Left lung (tissue), 14 donors: ENCODE results near the gene SYNGR1. TPM values are rescaled to one million over a fixed set of nuclear protein-coding genes. Genes with fewer than 3 reads are reported as not detected.
A peak's percentile ranks its signal among the peaks of the same experiment; 100 is the strongest.

Experiments used
- ATAC-seq: fragments of 200-7000 bp; cut with Tn5 transposase; one replicate; pipeline ENCODE4 v1.9.1; 2020; ENCODE audit warnings: moderate library complexity
- DNase-seq, 4 donors: peaks; one replicate each; pipeline ENCODE4 v3.0.0-alpha.2; 2013 to 2020
- H3K27ac ChIP-seq, 2 donors: fragments of 200-600 bp; sonication (generic) in 1 of 2; one replicate each; pipeline versions ENCODE4 v1.5.0 to v1.8.0; 2020 to 2021
- H3K27me3 ChIP-seq, 2 donors: fragments of 200-600 bp; sonication (generic) in 1 of 2; one replicate each; pipeline versions ENCODE4 v1.5.0 to v1.8.0; 2020 to 2021
- H3K36me3 ChIP-seq, 2 donors: fragments of 200-600 bp; sonication (generic) in 1 of 2; one replicate each; pipeline versions ENCODE4 v1.5.0 to v1.8.0; 2020 to 2021
- H3K4me1 ChIP-seq, 2 donors: fragments of 200-600 bp; one replicate each; pipeline ENCODE4 v1.8.0; 2021
- H3K4me3 ChIP-seq, 2 donors: fragments of 200-600 bp; sonication (generic) in 1 of 2; one replicate each; pipeline versions ENCODE4 v1.5.0 to v1.8.0; 2020 to 2021; ENCODE audit warnings: mild to moderate bottlenecking in 1 of 2
- H3K9me3 ChIP-seq, 2 donors: fragments of 200-600 bp; sonication (generic) in 1 of 2; one replicate each; pipeline versions ENCODE4 v1.5.0 to v1.8.0; 2020 to 2021
- intact Hi-C, 2 donors: fragments of 100-400 bp; cut with DNase I; formaldehyde crosslinking; loops; one replicate each; pipeline versions ENCODE4 v1.11.2 to v1.14.2; 2022
- long read RNA-seq, 12 donors: library from polyadenylated mRNA in 2 of 12; unstranded in 2 of 12; transcript quantifications; one replicate each; pipeline ENCODE4 v2.0.0 and lab custom pipeline, GENCODE V29; 2019 to 2026
- polyA plus RNA-seq, 6 donors: library from polyadenylated mRNA; unstranded; fragments of 120-200 nt; gene quantifications; one replicate each; pipeline ENCODE4 v1.2.1, GENCODE V29; 2013; ENCODE audit not compliant: insufficient read length in 6 of 6
- total RNA-seq, 2 donors: library from RNA; stranded (reverse); fragmentation: NEBNext Ultra II Directional; extraction: Animal tissue kit (Norgen Biotek cat#: 25700); gene quantifications; one replicate each; pipeline ENCODE4 v1.2.1, GENCODE V29; 2021
- TF ChIP-seq, protein P1 (sequence below), 2 donors: fragments of 200-600 bp; sonication (generic) in 1 of 2; IDR thresholded peaks; one replicate each; pipeline versions ENCODE4 v1.5.0 to v1.8.0; 2021; ENCODE audit warnings: antibody characterized with exemption in 2 of 2
- donor health status: DM: no; HTN: yes; CAD: no.
- donor health status: DM: no; HTN: no; CAD: no.

Gene SYNGR1, protein sequence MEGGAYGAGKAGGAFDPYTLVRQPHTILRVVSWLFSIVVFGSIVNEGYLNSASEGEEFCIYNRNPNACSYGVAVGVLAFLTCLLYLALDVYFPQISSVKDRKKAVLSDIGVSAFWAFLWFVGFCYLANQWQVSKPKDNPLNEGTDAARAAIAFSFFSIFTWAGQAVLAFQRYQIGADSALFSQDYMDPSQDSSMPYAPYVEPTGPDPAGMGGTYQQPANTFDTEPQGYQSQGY
- total RNA-seq (1 to 10 TPM; 5.5 to 7.2 TPM), polyA plus RNA-seq (10 to 100 TPM; 23.7 to 32.0 (median 27.5) TPM)
- long read RNA-seq, donor 1, full-length matches to known transcripts: 17 of 17 reads
- long read RNA-seq, donor 1, partial matches to known transcripts: 0 of 17 reads
- long read RNA-seq, donor 1, other reads (novel, unspliced or antisense): 0 of 17 reads
- long read RNA-seq, donor 2, full-length matches to known transcripts: 17 of 17 reads
- long read RNA-seq, donor 2, partial matches to known transcripts: 0 of 17 reads
- long read RNA-seq, donor 2, other reads (novel, unspliced or antisense): 0 of 17 reads
- long read RNA-seq, donor 3, full-length matches to known transcripts: 19 of 19 reads
- long read RNA-seq, donor 3, partial matches to known transcripts: 0 of 19 reads
- long read RNA-seq, donor 3, other reads (novel, unspliced or antisense): 0 of 19 reads
- long read RNA-seq, donor 4, transcript SYNGR1-202 (4 exons, 1,361 nt): major isoform, 13 of 15 reads
- long read RNA-seq, donor 4, partial matches to known transcripts: 0 of 15 reads
- long read RNA-seq, donor 4, other reads (novel, unspliced or antisense): 2 of 15 reads
- long read RNA-seq, donor 5, full-length matches to known transcripts: 15 of 20 reads
- long read RNA-seq, donor 5, partial matches to known transcripts: 5 of 20 reads
- long read RNA-seq, donor 5, other reads (novel, unspliced or antisense): 0 of 20 reads
- long read RNA-seq, donor 6, full-length matches to known transcripts: 15 of 15 reads
- long read RNA-seq, donor 6, partial matches to known transcripts: 0 of 15 reads
- long read RNA-seq, donor 6, other reads (novel, unspliced or antisense): 0 of 15 reads
- long read RNA-seq, donor 7, full-length matches to known transcripts: 10 of 10 reads
- long read RNA-seq, donor 7, partial matches to known transcripts: 0 of 10 reads
- long read RNA-seq, donor 7, other reads (novel, unspliced or antisense): 0 of 10 reads
- long read RNA-seq, donor 8, full-length matches to known transcripts: 13 of 18 reads
- long read RNA-seq, donor 8, partial matches to known transcripts: 5 of 18 reads
- long read RNA-seq, donor 8, other reads (novel, unspliced or antisense): 0 of 18 reads
- long read RNA-seq, donor 9: 0 reads
- long read RNA-seq, donor 10, transcript SYNGR1-202 (4 exons, 1,361 nt): major isoform, 14 of 16 reads
- long read RNA-seq, donor 10, partial matches to known transcripts: 1 of 16 reads
- long read RNA-seq, donor 10, other reads (novel, unspliced or antisense): 1 of 16 reads
- long read RNA-seq, donor 11, full-length matches to known transcripts: 25 of 25 reads
- long read RNA-seq, donor 11, partial matches to known transcripts: 0 of 25 reads
- long read RNA-seq, donor 11, other reads (novel, unspliced or antisense): 0 of 25 reads
- long read RNA-seq, donor 12, full-length matches to known transcripts: 10 of 10 reads
- long read RNA-seq, donor 12, partial matches to known transcripts: 0 of 10 reads
- long read RNA-seq, donor 12, other reads (novel, unspliced or antisense): 0 of 10 reads

DNA sequence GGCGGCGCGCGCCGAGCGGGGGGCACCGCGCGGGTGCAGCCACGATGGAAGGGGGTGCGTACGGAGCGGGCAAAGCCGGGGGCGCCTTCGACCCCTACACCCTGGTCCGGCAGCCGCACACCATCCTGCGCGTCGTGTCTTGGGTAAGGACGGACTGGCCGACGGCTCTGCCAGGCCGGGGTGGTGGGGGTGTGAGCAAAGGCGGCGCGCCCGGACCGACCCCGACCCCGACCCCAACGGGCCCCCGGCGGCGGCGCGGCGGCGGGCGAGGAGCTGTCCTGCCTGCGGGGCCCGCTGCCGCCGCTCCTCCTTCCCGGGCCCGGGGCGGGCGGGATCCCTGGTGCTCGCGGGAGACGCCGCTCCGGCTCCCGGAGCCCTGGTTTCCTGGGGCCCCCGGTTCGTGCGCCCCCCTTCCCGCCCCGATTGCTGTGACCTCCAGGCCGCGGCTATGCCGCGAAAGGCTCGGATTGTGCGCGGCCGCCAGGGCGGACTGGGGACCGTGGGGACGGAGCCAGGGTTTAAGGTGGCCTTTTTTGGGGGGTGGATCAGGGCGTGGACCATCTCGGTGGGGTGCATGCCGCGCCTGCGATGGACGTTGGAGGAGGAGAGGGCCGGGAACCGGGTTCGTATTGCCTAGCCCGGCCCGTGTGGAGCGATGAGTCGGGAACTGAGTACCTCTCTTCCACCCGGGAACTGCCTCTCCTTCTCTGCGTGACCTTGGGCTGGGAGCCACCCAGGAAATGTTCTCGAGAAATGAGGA, at the start of gene SYNGR1:
Gene SYNGR1 (plus strand): TSS at position 25 of the 760 bp plus-strand sequence. CDS start 20 bp downstream, at position 45.
- peak within 1 kb of the TSS in 1 of 2 donors; percentile 23 for H3K27ac ChIP-seq
- ATAC-seq (peak; percentile 27), DNase-seq (peak in 1 of 4 donors; percentile 82)
- intact Hi-C loops: no loop called here
- TF ChIP-seq, protein P1, sequence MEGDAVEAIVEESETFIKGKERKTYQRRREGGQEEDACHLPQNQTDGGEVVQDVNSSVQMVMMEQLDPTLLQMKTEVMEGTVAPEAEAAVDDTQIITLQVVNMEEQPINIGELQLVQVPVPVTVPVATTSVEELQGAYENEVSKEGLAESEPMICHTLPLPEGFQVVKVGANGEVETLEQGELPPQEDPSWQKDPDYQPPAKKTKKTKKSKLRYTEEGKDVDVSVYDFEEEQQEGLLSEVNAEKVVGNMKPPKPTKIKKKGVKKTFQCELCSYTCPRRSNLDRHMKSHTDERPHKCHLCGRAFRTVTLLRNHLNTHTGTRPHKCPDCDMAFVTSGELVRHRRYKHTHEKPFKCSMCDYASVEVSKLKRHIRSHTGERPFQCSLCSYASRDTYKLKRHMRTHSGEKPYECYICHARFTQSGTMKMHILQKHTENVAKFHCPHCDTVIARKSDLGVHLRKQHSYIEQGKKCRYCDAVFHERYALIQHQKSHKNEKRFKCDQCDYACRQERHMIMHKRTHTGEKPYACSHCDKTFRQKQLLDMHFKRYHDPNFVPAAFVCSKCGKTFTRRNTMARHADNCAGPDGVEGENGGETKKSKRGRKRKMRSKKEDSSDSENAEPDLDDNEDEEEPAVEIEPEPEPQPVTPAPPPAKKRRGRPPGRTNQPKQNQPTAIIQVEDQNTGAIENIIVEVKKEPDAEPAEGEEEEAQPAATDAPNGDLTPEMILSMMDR (IDR thresholded peaks at IDR 0.05): no peak
- H3K9me3 ChIP-seq: no peaks in the 10 kb centered on the region
- peaks cover 0 to 20% of the 10 kb centered on the region in 2 donors for H3K27me3 ChIP-seq
- no peaks in the 10 kb centered on the region for H3K36me3 ChIP-seq
- H3K4me1 ChIP-seq: peaks cover 5 to 19% of the 10 kb centered on the region in 2 donors
- H3K4me3 ChIP-seq: peak within 1 kb of the TSS; percentile 44 to 51

DNA sequence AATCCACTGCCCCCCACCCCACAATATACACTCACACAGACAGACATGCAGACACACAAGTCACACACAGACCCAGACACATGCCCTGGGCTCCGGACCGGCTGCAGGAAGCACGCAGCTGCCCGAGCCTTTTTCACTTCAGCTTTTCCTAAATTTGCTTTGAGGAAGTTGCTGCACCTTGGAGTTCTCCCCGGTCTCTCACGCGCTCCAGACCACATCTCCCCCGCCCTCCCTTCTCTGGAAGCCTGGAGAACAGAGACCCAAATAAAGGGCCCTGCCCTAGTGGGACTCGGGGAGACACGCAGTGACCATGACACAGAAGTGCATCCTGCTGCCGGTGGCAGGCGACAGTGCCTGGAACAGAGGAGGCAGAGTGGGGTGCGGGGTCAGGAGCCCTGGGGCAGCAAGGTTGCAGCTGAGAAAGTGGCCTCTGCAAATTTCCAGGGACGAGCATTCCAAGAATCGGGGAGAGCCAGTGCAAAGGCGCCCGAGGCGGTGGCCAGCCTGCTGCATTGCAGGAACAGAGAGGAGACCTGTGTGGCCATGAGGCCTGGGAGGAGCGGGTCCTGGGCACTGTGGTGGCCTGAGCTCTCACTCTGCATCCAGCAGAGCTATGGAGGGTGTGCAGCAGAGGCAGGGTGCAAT, 49.5 kb upstream of the SYNGR1 start:
- peak in 1 of 4 donors; percentile 73 for DNase-seq
- peak; percentile 59 for ATAC-seq
- Histone ChIP-seq H3K9me3 (no peaks in the 10 kb centered on the region), H3K4me3 (no peak overlapping the region), H3K36me3 (no peaks in the 10 kb centered on the region), H3K4me1 (peaks cover 6 to 45% of the 10 kb centered on the region in 2 donors), H3K27me3 (peaks cover 0 to 34% of the 10 kb centered on the region in 2 donors), H3K27ac (peak overlapping the region; percentile 44 to 65)
- TF ChIP-seq, protein P1 (IDR thresholded peaks at IDR 0.05): no peak
- intact Hi-C loops: loop anchor here in 1 of 2 donors (10.0 kb wide), 1 partner anchor 56 kb away; the partner anchor contains the start of gene PDGFB

DNA sequence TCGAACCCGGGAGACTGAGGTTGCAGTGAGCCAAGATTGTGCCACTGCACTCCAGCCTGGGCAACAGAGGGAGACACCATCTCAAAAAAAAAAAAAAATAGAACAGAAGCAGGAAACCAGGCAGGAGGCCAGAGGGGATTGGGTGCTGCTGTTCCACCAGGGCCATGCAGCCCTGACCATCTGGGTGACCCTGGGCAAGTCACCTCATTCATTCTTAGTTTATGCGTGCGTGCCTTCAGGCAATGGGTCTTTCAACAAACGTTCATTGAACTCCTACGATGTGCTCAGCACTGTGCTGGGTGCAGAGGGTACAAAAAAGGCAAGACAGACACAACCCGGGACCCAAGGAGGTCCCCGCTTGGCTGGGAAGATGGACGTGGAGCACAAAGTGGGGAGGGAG, 48.7 kb upstream of the SYNGR1 start:
- peaks cover 0 to 34% of the 10 kb centered on the region in 2 donors for H3K27me3 ChIP-seq
- intact Hi-C loops: loop anchor here in 1 of 2 donors (10.0 kb wide), 1 partner anchor 56 kb away; the partner anchor contains the start of gene PDGFB
- ATAC-seq (no peak), DNase-seq (no peak)
- H3K4me1 ChIP-seq: peaks cover 6 to 45% of the 10 kb centered on the region in 2 donors
- TF ChIP-seq, protein P1 (IDR thresholded peaks at IDR 0.05): no peak
- H3K36me3 ChIP-seq: no peaks in the 10 kb centered on the region
- H3K4me3 ChIP-seq: no peak overlapping the region
- no peaks in the 10 kb centered on the region for H3K9me3 ChIP-seq
- no peak overlapping the region for H3K27ac ChIP-seq
